Cardiac septum (tissue), 1 donor: ENCODE data around the gene REV3L. TPM values are rescaled to one million over a fixed set of nuclear protein-coding genes. Genes with fewer than 3 reads are reported as not detected.

Source experiments
- DNase-seq: peaks from one replicate; pipeline ENCODE4 v3.0.0-alpha.2; 2020; ENCODE audit warnings: low spot score
- intact Hi-C: fragments of 100-400 bp; cut with DNase I; formaldehyde crosslinking; loops from one replicate; pipeline ENCODE4 v1.14.0; 2022
- total RNA-seq: library from RNA; stranded (reverse); fragmentation: NEBNext Ultra II Directional; extraction: Animal tissue kit (Norgen Biotek cat#: 25700); gene quantifications from one replicate; pipeline ENCODE4 v1.2.1, GENCODE V29; 2021
- donor health status: DM: no; HTN: no; CAD: no.

REV3L gene
- total RNA-seq, 1 donor from 2014 or later = 17.8 TPM

DNA sequence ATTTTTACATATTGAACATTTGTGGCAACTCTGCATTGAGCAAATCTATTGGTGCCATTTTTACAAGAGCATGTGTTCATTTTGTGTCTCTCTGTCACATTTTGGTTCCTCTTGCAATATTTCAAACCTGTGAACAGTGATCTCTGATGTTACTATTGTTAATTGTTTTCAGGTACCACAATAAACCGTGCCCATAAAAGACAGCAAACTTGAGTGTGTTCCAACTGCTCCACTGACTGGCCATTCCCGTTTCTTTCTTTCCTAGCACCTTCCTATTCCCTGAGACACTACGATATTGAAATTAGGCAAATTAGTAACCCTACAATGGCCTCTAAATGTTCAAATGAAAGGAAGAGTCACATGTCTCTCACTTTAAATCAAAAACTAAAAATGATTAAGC lies 79.6 kb downstream of the REV3L start:
- intact Hi-C loops = no loop called here
- DNase-seq = no peak

DNA sequence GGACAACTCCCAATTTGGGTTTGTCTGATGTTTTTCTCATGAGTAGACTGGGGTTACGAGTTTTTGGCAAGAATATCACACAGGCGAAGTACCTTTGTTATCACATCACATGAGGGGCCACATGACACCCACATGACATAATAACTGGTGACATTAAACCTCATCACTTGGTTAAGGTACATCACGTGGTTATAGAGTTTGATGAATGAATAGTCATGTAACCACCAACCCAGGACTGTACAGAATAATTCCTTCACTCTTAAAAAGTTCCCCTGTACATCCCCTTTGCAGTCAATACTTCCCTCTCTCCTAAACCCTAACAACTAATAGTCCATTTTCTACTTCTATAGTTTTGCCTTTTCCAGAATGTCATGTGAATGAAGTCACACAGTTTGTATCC lies 83.4 kb downstream of the REV3L start:
- intact Hi-C loops = no loop called here
- DNase-seq = no peak

DNA sequence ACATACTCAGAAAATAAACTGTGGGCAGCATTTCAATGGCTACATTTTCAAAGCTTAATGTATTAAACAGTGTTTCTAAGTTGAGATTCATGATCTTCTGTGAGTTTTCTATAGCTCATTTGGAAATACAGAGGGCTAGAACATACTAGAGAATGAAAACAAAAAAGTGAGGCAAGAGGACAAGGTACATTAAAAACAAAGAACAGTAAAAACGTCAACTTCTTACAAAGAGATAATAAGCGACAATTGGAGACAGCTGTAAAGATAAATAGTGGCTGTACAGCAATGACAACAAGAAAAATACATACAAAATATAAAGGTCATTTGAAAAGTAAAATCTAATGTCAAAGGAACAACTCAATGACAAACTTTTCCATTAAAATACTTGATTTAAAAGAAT lies 94.3 kb downstream of the REV3L start:
- no peak for DNase-seq
- intact Hi-C loops = no loop called here

DNA sequence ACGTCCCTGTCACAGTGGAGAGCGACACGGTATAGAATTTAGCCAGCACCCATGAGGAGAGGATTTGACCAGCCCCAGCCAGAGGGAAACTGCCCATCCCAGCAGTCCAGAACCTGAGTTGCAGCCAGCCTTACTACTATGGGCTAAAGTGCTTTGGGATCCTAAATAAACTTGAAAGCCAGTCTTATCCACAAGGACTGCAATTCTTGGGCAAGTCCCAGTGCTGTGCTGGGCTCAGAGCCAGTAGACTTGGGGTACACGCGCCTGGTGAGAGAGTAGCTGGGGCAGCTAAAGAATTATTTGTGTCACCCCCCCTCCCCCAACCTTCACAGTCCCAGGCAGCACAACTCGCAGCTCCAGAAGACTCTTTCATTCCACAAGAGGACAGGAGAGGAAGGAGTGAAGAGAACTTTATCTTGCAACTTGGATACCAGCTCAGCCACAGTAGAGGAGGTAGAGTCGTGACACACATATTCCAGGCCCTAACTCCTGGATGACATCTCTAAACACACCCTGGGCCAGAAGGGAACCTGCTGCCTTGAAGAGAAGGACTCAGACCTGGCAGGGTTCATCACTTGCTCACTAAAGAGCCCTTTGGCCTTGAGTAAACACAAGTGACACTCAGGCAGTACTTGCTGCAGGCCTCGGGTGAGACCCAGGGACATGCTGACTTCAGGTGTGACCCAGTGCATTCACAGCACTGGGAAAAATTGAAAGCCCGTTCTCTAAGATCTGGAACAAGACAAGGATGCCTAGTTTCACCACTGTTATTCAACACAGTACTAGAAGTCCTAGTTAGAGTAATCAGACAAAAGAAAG lies 100.3 kb downstream of the REV3L start:
- no peak for DNase-seq
- intact Hi-C loops = no loop called here

DNA sequence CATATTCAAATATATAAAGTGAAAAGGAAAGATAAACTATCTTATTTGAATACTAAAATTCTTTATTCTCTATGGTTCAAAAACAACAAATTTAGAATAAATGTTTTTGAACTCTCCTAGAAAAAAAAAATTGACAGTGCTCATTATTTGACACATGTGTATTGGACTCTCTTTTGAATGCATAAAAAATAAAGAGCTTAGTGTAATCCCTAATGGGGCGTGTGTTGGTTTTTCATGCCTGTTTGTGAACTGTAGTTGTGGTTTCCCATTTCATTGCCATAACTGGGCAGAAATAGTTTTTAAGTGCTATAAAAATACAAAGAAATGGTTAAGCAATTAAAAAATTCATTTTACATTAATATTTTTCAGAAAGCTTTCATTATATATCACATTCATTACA lies 101.3 kb downstream of the REV3L start:
- DNase-seq = no peak
- intact Hi-C loops = no loop called here

DNA sequence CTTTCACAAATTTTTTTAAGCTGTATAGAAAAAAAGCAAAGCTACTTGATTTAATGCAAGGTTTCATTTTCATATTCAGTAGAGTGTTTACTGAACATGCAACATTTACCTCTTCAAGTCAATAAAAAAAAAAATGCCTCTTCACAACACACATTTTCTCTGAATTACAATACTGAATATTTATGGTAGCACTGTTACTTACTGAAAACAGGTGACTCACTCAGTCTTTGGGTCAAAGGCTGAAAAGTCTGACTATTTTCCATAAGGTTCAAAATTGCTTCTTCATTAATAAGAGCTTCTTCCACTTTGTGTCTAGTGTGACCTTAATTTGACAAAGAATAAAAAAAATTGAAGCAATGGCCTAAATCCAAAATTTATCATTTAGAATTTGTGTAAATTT lies 101.9 kb downstream of the REV3L start:
- intact Hi-C loops = no loop called here

DNA sequence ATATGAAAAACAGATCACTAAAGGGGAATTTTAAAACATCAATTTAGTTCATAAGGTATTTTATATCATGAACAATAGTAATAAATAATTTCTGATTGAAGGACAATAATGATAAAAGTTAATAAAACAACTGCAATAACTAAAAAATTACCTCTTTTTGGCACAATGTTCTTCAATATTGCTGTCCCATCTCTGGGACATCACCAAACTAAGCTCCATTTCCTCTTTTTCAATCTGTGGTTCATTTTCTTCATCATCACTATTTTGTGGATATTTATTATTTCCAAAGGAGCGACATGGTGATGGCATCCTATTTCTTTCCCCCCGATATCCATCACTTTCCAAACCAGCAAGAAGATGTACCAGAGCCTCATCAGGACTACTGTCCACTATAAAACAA lies 103.2 kb downstream of the REV3L start:
- DNase-seq = no peak
- intact Hi-C loops = no loop called here

More for the DNA sequence above, 101.9 kb downstream of the REV3L start:
- DNase-seq = no peak

DNA sequence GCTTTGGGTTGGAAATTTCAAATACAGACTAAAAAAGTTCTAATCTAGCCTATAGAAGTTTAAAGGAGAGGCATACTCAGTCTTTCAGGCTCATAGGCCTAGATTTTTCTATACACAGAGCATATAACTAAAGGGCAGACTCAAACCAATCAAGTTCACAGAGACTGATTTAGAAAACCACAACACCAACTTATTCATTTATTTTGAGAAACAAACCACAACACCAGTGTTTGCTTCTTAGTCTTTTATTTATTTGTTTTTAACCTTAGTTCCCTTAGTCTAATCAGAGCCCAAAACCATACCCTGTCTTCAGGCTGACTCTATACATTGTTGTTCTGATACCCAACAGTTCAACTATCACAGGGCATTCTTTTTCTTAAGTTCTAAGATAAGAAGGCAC lies 103.7 kb downstream of the REV3L start:
- intact Hi-C loops = no loop called here
- no peak for DNase-seq

DNA sequence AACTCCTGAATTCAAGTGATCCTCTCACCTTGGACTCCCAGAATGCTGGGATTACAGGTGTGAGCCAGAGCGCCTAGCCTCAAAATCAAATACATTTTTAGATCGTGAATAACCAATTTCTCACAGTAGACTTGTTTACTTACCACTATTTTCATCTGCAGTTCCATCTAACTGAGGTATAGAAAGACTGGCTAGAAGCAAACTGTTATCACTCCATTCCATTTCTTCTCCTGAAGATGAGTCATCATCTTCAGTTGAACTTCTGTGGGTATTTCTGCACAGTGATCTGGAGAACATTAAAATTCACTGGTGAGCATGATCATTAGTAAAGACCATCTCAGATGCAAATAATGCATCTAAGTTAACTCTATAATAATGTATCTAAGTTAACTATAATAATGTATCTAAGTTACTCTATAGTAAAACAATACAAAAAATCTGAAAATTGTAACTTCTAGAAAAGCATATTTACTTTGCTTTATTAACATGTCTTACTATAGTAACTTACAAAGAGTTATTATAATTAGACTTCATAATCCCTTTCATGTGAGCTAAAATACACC lies 105.4 kb downstream of the REV3L start:
- DNase-seq = no peak
- intact Hi-C loops = no loop called here

DNA sequence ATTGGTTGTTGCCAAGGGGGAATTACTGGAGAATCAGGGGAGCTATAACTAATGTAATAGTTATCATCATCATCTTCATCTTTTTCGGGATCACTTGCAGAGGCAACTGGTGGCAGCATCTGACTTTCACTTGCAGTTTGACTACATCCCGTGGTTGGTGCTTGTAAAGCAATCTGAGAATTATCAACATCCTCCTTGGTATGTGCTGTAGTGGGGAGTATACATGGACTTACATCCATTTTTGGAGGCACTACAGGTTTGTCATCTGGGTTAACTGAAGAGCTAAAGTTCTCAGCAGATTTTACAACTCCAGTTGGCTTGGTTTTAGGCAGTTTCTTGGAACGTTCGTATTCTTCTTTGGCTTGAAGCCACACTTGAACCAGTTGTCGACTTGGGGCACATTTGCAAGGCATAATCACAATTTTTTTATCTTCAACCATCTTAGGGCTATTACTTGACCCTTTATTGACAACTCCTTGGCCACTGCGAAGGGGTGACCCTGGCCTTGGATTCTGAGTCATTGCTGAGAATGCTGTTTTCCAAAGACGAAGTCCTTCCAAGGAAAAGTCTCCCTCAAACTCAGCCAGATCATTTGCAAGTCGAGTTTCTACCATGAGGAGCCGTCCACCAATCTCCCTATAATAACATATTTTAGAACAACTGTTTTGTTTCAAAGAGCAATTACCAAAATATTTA lies 115.5 kb downstream of the REV3L start:
- intact Hi-C loops = no loop called here
- DNase-seq = no peak

DNA sequence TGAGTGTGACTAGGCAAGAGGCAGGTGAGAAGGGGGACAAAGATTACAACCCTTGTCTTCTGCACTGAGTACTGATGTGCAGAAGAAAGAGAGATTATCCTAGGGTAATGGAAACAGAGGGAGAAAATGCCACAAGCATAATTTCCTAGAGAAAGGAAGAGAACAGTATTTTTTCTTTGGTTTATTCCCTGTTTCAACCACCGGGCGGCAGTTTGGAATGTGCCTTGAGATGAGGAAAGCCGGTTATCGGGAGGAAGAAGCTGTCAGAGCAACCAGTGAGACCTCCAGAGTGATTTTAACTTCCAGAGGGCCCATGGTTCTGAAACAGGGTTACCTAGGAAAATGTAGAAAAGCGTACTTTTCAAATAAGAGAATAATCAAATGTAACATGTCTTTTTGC lies 121.4 kb downstream of the REV3L start:
- DNase-seq = no peak
- intact Hi-C loops = loop anchor here (5.0 kb wide), 2 partner anchors 121 to 281 kb away; partner anchors contain the start of gene REV3L

DNA sequence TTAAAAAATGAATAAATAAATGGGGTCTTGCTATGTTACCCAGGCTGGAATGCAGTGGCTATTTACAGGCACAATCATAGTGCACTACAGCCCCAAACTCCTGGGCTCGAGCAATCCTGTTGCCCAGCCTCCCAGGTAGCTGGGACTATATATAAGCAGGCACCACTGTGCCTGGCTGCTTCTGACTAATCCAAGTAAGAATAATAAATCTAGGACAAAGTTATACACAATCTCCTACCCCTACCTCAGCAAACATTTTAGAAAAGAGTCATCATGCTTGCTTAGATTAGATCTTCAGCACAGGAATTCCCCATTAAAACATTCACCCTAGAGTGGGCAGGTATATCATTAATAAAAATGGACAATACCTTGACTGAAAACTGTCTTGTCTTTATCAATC lies 124.6 kb downstream of the REV3L start:
- no peak for DNase-seq
- intact Hi-C loops = no loop called here

DNA sequence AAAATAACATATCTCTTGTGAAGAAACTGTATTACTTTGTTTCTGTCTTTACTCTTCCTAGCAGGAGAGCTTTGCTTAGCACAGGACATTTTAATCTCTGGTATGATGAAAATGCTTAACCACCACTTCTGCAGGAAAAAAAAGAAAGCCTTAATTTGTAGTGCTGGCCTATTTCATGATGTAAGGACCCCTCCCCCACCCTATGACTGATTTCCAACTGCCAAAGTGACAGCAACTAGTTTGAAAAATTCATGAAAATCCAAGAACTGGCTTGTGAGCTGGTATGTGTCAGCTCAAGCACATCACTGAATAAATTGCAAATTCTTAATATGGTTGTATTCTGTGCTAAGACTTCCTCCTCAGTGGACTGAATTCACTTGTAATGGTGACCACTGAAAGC lies 125.3 kb downstream of the REV3L start:
- intact Hi-C loops = no loop called here
- DNase-seq = no peak

DNA sequence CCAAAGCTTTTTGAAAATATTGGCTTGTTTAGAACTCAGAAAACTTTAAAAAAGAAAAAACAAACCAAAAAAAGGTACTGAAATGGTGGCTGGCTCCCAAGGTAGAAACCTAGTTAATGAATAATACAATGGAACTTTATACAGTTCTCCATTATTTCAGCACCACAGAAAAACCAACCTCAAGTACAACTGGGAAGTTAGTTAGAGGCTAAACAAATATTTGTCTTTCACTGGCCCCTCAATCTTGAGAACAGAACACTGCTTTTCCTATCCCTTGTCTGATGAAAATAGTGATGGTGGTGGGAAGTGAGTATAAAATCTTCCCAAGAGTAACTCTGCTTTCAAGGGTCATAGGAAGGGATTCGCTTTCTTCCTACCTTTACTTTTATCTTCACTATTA lies 126.5 kb downstream of the REV3L start:
- intact Hi-C loops = no loop called here

DNA sequence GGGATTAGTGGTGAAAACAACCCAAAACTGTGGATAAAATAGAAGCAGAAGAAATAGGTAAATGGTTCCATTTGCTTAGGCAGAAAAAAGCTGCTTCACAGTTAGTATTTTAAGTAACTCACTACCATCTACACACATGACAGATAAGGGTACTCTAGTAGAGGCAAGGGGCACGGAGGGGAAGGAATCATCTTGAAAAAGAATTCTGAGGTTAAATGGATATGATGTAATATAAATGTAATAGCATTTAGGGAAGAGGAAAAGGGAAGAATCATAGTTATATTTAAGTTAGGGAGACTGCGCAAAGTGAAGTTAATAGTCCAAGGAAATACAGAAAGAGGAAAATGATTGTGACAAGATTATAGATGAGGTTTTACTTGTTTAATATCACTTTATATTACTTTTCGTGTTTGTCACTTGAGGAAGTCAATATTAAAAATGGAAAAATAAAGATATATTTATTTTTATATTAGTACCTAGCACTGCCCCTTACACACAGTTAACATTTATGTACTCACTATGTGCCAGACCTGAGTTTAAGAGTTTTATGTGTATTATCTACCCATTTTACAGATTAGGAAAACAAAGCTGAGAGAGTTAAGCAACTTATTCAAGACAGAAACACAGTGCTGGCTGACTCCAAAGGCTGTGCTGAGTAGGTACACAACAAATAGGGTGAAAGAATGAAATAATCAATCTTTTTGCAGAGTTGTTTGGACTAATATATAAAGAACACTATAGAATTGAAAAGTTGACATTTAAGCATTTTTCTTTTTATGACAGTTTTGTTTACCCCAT lies 128.1 kb downstream of the REV3L start:
- intact Hi-C loops = no loop called here
- DNase-seq = no peak

More for the DNA sequence above, 126.5 kb downstream of the REV3L start:
- no peak for DNase-seq

DNA sequence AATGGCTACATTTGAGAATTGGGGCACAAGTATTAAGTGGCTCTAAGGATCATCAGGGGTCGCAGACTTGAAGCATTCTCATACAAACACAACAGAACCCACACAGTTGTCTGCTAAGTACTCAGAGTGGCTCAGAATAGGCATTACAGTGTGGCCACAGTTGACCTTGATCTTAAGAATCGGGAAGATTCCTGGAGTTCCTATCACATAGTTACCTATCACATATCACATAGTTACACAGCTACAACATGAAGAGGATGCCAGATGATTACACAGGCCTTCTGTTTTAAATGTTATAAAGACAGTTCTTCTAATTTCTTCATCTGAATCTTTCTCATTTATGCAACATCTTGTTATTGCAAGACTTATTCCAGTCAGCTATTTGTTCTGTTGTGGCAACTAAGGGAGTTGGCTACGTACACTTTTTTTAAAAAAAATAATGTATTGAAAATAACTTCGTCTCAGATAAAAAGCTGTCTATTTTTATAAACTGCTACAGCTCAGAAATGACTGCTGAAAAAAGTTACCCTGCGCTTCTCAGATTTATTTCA lies 129.0 kb downstream of the REV3L start:
- intact Hi-C loops = no loop called here

DNA sequence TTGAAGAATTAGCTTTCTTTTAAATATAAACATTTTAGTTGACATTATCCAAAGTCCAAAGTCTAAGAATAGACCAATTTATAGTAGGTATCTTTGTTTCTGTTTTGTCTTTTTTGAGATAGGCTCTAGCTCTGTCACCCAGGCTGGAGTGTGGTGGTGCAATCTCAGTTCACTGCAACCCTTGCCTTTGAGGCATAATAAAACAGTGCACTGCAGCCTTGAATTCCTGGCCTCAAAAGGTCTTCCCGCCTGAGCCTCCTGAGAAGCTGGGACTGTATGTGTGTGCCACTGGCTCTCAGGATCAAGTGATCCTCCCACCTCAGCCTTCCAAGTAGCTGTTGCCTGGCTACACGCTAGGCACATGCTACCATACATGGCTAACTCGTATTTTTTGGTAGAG lies 135.4 kb downstream of the REV3L start:
- no peak for DNase-seq
- intact Hi-C loops = no loop called here

More for the DNA sequence above, 129.0 kb downstream of the REV3L start:
- DNase-seq = no peak

DNA sequence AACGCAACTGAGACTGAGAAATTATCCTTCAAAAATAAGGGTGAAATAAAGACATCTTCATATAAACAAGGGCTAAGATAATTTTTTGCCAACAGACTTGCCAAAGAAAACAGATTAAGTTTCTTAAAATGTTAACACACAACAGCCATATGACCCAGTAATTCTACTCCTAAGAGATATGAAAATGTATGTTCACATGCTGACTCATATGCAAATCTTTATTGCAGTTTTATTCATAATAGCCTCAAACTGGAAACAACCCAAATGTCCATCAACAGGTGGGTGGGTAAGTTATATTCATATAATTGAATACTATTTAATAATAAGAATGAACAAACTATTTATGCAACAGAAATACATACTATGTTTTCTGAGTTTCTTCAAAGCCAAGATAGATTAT lies 140.1 kb downstream of the REV3L start:
- intact Hi-C loops = no loop called here
- DNase-seq = no peak

DNA sequence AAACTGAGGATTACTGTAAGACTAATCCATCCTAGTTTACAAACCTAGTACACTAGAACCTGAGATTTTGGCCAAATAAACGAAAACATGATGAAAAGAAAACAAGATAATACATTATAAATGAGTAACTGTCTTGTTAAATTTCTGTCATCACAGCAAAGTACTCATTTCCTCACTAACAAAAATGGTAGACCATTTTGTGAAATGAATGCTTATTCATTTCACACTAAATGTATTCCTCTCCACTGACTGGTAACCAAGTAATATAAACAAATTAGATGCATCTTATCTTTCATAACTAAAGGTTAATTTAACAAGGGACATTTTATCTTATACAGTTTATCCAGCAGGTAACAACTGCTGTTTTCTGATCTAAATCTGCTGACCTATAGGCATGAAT lies 143.7 kb downstream of the REV3L start:
- intact Hi-C loops = no loop called here
- no peak for DNase-seq

DNA sequence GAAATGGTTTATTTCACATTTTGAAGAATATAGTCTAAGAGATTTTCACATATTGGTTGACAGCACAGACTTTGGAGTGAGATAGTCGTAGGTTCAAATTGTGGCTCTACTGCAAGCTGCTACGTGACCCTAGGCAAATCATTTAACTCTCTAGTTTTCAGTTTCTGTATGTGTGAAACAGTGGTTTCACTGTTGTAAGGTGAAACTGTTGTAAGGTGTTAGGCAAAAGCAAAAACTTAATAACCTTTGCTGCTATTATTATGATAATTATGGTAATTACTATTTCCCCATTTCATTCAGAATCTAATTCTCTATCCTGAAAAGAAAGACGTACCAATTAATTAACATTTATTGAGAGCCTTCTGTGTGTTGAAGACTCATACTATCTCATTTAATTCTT lies 144.2 kb downstream of the REV3L start:
- intact Hi-C loops = no loop called here
- DNase-seq = no peak
